ENCODE data around the gene TMEM201.

The TMEM201 gene

GRCh38 chr1:9577423-9577822, 11.3 kb upstream of the TMEM201 start:
- DNase-seq = no peak

GRCh38 chr1:9580942-9581341, 7.8 kb upstream of the TMEM201 start:
- DNase-seq = no peak

- no peak for DNase-seq
Observed at GRCh38 chr1:9586147-9586766, 2.5 kb upstream of the TMEM201 start.

GRCh38 chr1:9589144-9589718, 520 bp downstream of the TMEM201 start:
- peak in 3 of 14 donors; percentile 16 to 54 (median 41) for DNase-seq

GRCh38 chr1:9589719-9590157, 1.0 kb downstream of the TMEM201 start:
- no peak for DNase-seq

GRCh38 chr1:9590201-9590600, 1.5 kb downstream of the TMEM201 start:
- no peak for DNase-seq

GRCh38 chr1:9590945-9591668, 2.4 kb downstream of the TMEM201 start:
- peak in 3 of 14 donors; percentile 10 to 40 (median 18) for DNase-seq

GRCh38 chr1:9591669-9592509, 3.2 kb downstream of the TMEM201 start:
- DNase-seq = peak in 2 of 14 donors; percentile 17 to 40

- no peak for DNase-seq
Observed at GRCh38 chr1:9592510-9593075, 3.9 kb downstream of the TMEM201 start.

GRCh38 chr1:9593147-9593491, 4.4 kb downstream of the TMEM201 start:
- DNase-seq = no peak

- DNase-seq = peak in 9 of 14 donors; percentile 10 to 67 (median 28)
Observed at GRCh38 chr1:9593492-9594465, 5.1 kb downstream of the TMEM201 start.

GRCh38 chr1:9594471-9595155, 5.9 kb downstream of the TMEM201 start:
- no peak for DNase-seq

- DNase-seq = no peak
Observed at GRCh38 chr1:9595156-9595967, 6.7 kb downstream of the TMEM201 start.

- DNase-seq = no peak
Observed at GRCh38 chr1:9595968-9596340, 7.2 kb downstream of the TMEM201 start.

GRCh38 chr1:9596415-9597123, 7.9 kb downstream of the TMEM201 start:
- no peak for DNase-seq

- DNase-seq = no peak
Observed at GRCh38 chr1:9597361-9598315, 8.9 kb downstream of the TMEM201 start.

- DNase-seq = no peak
Observed at GRCh38 chr1:9598316-9598700, 9.6 kb downstream of the TMEM201 start.

GRCh38 chr1:9599741-9600140, 11.0 kb downstream of the TMEM201 start:
- DNase-seq = no peak

Measured in C1 segment of cervical spinal cord (tissue), 14 donors.